Left lobe of liver (tissue), 2 donors: ENCODE results near the gene HMBS. TPM values are rescaled to one million over a fixed set of nuclear protein-coding genes. Genes with fewer than 3 reads are reported as not detected.

Source experiments
- ATAC-seq: fragments of 200-7000 bp; cut with Tn5 transposase; one replicate; pipeline ENCODE4 v1.9.1; 2020; ENCODE audit warnings: mild to moderate bottlenecking, moderate library complexity
- DNase-seq: peaks from one replicate; pipeline ENCODE4 v3.0.0-alpha.2; 2020; ENCODE audit warnings: low spot score
- total RNA-seq: library from RNA; stranded (reverse); gene quantifications from one replicate; pipeline ENCODE4 v1.2.1, GENCODE V29; 2021
- donor health status: DM: no; HTN: no; CAD: no; lungs with moderate emphysema.
- donor health status: DM: no; HTN: yes; CAD: no.

The HMBS gene
- total RNA-seq, 1 donor from 2014 or later: 15.1 TPM

DNA sequence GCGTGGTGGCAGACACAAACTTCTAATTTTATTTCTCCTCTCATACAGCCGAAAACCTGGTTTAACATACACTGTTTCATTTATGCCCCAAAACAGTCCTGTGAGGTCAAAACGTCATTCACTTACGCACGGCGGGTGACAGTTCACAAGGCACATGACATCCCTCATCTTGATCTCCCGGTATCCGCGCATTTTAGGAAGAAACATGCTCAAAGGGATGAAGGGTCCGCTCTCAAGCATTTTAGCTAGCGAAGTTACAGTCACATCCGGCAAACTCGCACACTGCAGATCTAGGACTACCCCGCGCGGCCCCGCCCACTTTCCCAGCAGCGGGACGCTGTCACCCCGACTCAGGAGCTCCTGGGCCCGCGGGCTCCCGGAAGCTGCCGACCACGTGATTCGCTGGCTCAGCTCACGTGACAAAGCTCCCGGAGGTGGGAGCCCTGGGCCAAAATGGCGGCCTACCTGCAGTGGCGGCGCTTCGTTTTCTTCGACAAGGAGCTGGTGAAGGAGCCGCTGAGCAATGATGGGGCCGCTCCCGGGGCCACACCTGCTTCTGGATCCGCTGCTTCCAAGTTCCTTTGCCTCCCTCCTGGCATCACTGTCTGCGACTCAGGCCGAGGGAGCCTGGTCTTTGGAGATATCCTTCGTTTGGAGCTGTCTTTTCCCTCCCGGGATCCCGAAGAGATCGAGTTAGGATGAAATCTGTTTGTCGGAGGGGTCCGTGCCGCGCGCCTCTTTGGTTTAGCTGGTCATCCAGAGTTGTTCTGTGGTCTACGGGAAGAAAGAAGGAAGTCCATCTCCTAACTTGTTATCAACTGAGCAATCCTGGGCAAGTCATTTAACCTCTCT, 17.1 kb upstream of the HMBS start, which contains the start of gene VPS11:
Gene VPS11, plus strand, starts transcription at position 448 of the 852 bp plus-strand sequence. Its CDS starts 6 bp downstream, at position 454.
- ATAC-seq: peak; percentile 98

DNA sequence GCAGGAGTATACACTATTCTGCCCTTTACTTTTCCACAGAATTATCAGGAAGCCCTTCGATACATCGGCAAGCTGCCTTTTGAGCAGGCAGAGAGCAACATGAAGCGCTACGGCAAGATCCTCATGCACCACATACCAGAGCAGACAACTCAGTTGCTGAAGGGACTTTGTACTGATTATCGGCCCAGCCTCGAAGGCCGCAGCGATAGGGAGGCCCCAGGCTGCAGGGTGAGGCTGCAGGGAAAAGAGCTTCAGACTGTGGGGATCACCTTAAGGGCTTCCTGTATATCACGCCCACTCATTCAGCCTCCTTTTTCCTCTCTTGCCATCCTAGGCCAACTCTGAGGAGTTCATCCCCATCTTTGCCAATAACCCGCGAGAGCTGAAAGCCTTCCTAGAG, 6.8 kb upstream of the HMBS start:
- ATAC-seq: no peak
- no peak for DNase-seq

More for the DNA sequence above, 17.1 kb upstream of the HMBS start, which contains the start of gene VPS11:
- peak; percentile 99 for DNase-seq

DNA sequence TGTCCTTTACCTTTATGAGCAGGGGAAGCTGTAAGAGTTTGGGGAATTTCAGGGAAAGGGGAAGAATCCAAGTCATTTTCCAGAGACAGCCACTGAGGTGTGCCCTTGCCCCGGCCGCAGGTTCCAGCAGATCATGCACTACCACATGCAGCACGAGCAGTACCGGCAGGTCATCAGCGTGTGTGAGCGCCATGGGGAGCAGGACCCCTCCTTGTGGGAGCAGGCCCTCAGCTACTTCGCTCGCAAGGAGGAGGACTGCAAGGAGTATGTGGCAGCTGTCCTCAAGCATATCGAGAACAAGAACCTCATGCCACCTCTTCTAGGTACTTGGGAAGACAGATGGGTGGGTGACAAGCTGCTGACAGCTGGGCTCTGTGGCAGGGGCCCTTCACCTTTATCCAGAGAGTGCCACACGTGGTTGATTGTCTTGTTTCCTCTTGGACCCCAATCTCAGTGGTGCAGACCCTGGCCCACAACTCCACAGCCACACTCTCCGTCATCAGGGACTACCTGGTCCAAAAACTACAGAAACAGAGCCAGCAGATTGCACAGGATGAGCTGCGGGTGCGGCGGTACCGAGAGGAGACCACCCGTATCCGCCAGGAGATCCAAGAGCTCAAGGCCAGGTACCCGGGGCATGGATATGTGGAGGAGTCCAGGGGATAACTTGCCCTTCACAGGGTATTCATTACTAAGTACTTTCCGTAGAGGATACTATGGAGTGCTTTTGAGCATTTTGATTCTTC, 5.8 kb upstream of the HMBS start:
- ATAC-seq: no peak
- no peak for DNase-seq

DNA sequence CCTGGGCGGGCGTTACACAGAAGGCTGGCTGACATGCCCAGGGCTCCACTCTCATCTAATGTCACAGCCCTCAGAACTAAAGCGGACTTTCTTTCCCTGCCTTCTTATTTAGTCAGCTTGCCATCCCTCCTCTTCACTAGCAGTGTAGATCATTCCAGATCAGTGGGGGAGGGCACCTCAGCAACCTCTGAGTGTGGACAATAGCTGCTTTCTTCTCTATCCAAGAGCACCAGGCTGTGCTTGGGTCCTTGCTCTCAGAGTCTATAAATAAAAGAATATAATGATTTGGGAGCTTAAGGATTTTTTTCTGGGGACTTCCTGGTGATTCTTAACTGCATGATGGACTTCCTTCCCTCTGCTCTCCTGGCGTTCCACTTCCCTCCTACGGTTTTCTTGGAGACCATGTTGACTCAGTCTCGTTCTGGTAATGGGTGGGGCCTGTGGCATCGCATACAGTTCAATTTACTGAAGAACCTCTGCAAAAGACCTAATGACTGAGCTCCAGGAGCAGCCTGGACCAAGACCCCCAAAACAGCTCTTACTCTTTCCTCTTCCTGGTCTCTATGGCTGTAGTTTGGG, 2.9 kb upstream of the HMBS start:
- ATAC-seq: no peak
- DNase-seq: no peak

DNA sequence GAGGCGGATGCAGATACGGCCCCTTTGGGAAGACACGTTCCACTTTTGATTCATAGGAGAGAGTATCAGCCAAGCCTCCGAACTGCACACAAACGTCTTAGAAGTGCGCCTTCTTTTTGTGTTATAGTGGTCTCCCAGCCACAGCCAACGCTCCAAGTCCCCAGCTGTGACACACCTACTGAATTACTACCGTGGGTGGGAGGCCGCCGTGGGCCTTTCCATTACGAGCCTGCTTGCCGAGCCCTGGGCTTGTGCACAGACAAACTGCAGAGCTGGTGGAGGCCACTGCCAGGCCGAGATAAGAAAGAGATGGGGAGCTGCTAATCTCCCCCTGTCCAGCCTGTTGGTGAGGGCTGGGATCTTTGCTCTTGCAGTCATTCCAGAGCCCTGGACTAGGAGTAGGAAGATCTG, 761 bp downstream of the HMBS start:
- no peak for ATAC-seq
- no peak for DNase-seq

DNA sequence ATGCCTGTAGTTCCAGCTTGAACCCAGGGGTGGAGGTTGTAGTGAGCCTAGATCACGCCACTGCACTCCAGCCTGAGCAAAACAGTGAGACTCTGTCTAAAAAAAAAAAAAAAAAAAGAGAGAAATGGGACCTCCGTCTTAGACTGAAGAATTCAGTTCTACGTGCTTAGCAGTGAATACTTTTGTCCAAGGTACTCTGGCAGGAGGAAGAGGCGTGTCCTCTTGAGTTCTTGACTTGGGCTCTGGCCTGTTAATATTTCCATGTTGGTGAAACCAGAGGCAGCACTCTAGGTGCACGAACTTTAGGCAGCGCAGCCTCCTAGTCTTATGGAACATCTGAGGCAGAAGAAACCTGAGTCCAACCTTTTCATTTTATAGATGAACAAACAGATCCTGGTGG, 2.4 kb downstream of the HMBS start:
- no peak for DNase-seq
- no peak for ATAC-seq

DNA sequence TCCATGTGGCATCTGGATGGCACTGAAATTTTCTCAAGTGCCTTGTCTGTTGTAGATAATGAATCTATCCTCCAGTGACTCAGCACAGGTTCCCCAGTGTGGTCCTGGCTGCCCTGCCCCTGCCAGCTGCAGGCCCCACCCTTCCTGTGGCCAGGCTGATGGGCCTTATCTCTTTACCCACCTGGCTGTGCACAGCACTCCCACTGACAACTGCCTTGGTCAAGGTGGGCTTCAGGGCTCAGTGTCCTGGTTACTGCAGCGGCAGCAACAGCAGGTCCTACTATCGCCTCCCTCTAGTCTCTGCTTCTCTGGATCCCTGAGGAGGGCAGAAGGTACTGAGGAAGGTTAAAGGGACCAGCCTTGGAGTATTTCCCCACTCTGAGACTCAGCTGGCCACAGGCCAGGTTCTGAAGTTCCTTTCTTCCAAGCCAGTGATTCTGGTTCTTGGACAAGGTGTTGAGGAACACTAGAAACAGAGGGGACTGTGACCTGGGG, 3.1 kb downstream of the HMBS start:
- DNase-seq: no peak
- ATAC-seq: no peak

DNA sequence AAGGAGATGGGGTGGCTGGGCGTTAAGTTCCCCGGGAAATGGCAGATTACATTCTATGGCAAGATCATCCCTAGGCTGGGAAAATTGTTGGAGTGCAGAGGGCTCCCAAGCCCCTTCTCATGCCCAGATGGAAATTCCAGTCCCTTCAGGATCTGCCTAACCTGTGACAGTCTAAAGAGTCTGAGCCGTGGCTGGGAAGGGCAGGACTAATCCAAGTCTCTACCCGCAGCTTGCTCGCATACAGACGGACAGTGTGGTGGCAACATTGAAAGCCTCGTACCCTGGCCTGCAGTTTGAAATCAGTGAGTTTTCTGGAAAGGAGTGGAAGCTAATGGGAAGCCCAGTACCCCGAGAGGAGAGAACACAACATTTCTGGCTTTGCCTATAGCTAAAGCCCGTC, 3.7 kb downstream of the HMBS start:
- ATAC-seq (no peak), DNase-seq (no peak)

DNA sequence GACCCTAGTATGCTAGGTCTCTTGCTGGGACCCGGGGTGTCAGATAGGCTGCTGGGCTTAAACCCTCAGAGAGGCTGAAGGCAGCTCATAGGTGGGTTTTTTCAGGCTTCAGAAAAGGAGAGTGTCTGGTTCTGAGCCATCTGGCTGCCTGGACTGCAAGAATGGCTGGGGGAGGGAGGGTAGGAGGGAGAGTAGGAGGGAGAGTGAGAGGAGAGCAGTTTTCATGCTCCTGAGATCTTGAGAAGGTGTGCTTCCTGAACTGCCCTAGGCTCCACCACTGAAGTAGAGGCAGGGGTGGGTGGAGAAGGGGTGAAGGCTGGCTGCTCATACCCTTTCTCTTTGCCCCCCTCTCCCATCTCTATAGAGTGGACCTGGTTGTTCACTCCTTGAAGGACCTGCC, 4.6 kb downstream of the HMBS start:
- no peak for ATAC-seq
- DNase-seq: no peak

DNA sequence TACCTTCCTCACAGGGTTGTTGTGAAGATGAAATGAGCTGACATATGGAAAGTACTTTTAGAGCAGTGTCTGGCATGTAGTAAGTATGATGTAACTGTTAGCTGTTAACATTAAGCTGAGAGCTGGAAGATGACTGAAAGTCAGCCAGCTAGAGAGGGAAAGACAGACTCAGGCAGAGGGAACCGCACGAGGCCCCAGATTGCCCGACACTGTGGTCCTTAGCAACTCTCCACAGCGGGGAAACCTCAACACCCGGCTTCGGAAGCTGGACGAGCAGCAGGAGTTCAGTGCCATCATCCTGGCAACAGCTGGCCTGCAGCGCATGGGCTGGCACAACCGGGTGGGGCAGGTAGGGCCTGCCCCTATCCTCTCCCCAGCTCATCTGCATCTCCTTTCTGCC, 6.5 kb downstream of the HMBS start:
- no peak for DNase-seq

DNA sequence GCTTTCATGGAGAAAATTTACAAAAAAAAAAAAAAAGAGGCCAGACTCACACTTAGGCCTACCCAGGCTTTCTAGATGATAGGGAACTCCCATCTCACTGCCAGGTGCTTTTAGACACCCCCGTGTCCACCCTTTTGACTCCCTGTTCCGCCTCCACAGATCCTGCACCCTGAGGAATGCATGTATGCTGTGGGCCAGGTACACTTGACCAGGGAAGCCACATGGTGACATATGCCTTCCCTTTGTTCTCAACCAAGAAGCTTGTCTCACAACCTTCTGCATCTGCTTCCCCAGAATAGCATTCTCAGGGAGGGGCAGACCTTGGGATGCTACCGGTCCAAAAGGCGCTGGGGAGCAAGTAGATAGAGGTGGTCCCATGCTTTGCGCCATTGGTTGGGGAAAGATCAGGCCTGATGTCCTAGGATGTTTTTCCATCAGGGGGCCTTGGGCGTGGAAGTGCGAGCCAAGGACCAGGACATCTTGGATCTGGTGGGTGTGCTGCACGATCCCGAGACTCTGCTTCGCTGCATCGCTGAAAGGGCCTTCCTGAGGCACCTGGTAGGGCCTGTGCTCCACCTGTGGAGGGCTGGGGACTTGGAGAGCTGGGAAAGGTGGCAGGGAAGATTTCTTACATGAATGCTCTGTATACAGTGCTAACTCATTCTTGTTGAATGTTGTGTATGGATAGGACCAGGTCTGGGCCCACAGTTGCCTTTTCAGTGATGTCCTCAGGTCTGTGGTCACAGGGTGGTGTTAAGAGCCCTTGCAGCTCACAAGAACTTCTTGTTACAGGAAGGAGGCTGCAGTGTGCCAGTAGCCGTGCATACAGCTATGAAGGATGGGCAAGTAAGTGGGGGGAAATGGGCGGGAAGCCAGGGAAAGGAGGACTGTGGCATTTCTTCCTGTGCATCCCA, 7.5 kb downstream of the HMBS start:
- ATAC-seq (no peak), DNase-seq (no peak)

More for the DNA sequence above, 6.5 kb downstream of the HMBS start:
- no peak for ATAC-seq

DNA sequence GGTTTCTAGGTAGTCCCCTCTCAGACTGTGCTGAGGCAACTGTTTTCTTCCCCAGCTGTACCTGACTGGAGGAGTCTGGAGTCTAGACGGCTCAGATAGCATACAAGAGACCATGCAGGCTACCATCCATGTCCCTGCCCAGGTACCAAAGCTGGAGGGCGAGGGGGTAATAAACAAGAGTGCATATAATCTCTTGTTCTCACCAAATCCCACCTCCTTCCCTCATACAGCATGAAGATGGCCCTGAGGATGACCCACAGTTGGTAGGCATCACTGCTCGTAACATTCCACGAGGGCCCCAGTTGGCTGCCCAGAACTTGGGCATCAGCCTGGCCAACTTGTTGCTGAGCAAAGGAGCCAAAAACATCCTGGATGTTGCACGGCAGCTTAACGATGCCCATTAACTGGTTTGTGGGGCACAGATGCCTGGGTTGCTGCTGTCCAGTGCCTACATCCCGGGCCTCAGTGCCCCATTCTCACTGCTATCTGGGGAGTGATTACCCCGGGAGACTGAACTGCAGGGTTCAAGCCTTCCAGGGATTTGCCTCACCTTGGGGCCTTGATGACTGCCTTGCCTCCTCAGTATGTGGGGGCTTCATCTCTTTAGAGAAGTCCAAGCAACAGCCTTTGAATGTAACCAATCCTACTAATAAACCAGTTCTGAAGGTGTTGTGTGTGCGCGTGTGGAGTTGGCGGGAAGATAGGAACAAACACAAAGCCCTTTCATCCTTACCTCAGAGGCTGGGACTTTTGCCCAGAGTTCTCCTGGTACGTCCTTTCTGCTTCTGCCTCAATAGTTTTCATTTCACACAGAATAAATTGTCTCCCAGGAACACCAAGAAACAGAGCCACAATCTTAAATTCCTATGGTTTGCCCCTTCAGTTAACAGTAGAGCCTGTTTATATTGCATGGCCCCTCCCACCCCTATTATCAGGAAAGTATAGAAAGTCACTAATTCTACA, 8.5 kb downstream of the HMBS start:
- no peak for ATAC-seq
- no peak for DNase-seq

DNA sequence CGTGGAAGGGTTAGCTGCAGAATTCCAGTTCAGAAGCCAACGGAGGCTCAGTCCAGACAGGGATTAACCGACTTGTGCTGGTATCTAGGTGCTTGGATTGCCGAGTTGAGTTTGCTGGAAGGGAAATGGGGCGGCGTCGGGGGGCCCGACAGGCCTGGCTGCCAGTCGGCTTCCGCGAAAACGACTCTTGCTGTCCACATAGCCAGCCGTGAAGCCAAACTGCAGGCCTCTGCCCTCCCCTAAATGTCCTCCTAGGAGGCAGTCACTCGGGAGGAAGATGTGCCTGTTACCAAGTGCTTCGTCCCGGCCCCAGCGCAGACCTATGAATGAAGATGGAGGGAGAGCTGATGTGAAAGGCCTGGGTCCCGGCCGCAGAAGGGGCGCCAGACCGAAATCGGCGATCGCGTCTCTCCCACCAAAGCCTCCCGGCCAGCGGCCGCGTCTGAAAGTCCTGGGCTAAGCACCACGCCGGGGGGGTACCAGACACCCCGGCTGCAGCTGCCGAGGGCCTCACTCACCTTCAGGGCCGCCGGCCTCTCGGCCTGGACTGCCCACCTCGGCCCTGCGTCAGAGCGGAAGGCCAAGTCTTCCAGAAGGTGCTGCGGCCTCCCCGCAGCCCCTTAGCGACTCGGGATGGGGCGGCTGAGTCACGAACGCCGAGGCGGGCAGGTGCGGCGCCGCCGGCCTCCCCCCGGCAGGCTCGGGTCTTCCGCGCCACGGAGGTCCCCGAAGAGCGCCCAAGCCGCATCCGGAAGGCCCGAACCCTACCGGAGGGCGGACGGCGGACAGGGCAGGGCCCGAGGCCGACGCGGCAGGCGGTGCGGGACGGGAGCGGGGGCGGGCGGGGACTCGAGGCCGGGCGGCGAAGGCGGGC, 9.5 kb downstream of the HMBS start:
- ATAC-seq (peak; percentile 20), DNase-seq (peak; percentile 56)

DNA sequence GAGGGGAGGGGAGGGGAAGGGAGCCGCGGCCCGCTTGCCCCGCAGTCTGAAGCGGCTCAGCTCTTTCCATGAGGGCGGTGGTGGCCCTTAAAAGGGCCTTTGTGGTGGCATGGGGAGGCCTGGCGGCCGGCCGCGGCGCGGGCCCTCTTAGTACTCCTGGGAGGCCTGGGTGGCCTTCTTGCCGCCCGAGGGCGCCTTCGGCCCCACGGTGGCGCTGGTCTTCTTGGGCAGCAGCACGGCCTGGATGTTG, 10.1 kb downstream of the HMBS start:
- DNase-seq (peak; percentile 86), ATAC-seq (peak; percentile 84)

DNA sequence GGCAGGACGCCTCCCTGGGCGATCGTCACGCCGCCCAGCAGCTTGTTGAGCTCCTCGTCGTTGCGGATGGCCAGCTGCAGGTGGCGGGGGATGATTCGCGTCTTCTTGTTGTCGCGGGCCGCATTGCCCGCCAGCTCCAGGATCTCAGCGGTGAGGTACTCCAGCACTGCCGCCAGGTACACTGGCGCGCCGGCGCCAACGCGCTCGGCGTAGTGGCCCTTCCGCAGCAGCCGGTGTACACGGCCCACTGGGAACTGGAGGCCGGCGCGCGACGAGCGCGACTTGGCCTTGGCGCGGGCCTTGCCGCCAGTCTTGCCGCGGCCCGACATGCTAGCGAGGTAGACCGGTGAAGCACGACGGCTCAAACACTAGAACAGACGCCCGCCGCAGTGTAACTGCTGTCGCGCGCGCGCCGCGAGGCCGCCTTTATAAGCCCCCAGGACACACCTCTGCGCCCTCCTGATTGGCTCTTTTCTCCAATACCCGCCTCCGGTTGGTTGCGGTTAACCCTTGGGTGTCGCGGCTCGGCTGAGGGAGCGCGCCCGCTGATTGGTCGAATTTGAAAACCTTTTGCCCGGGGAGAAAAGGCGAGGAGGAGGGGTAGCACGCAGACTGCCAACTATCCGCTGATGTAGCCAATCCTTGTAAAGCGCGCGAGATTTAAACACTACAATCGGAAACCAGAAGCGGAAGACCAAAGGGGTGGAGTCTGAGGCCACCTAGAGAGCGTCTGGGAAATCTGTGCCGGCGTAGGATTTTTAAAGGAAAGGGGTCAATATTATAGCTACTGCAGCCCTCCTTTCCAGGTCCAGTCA, 10.6 kb downstream of the HMBS start:
- peak; percentile 99 for DNase-seq
- ATAC-seq: peak; percentile 89

DNA sequence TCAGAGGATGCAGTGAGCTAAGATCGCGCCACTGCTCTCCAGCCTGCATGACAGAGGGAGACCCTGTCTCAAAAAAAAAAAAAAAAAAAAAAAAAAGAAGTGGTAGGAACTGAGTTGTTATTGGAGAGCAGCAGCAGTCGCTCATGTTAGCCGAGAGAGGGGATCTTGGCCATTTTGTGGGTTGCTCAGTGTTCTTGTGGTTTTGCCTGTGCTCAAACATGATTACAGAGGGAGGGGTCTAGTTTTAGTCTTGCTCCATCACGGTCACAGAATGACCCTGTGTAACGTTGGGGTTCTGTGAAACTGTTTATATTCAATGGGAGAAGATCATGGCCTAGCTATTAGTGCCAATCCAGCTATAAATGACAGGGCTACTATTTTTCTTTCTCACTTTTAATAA, 15.0 kb downstream of the HMBS start:
- ATAC-seq (no peak), DNase-seq (no peak)

DNA sequence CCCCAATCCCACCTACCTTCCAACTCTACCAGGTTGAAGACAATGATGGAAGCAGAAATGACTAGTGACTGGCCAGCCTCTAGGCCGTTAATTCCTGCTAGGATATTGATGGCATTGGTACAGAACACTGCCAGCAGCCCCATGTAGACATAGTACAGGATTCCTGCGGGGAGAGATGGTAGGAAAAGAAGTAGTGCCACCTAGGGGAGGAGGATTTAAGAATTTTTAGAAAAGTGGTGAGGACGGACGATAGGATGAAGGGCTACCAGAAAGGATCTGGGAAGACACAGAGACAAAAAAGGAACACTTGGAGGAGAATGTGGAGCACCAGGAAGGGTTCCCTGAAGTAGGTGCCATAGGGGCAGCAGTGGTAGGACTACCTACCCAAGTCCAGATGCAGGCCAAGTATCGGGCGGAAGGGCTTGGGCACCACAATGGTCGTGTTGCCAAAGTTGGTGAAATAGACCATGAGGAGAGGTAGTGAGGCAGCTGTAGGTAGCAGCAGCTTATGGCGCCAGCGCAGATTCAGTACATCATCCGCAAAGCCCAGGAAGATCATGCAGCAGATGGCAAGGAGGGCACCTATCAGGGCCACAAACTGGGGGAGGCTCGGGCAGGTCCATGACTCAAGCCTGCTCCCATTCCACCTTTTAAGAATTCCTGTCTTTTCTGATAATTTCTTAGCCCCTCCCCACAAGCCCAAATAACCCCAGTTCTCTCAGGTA, 15.7 kb downstream of the HMBS start:
- ATAC-seq: peak; percentile 12
- DNase-seq: no peak
